LoVo (cell line): ENCODE results near the gene ATP2C1.
"Not testable (repeated sequence)": the region's sequence is repeated elsewhere in the genome, so short reads cannot be mapped to it uniquely, and the experiment has no call there.

Experiments
- DNase-seq: peaks from one replicate; pipeline ENCODE4 v3.0.0-alpha.2; 2016; ENCODE audit warnings: low spot score

ATP2C1 gene

GRCh38 chr3:130893376-130894129 is at the start of gene ATP2C1:
ATP2C1 (plus strand) TSS chr3:130894084; CDS start chr3:130894770, 686 bp downstream.
- peak; percentile 96 for DNase-seq

GRCh38 chr3:130844462-130844861 is 49.4 kb upstream of the ATP2C1 start:
- DNase-seq = no peak

- no peak for DNase-seq
Measured at GRCh38 chr3:130846181-130846580, 47.7 kb upstream of the ATP2C1 start.

- no peak for DNase-seq
Measured at GRCh38 chr3:130849091-130849552, 44.8 kb upstream of the ATP2C1 start.

- DNase-seq = no peak
Measured at GRCh38 chr3:130850044-130850797, 43.7 kb upstream of the ATP2C1 start.

- DNase-seq = no peak
Measured at GRCh38 chr3:130850843-130851242, 43.0 kb upstream of the ATP2C1 start.

- DNase-seq = no peak
Measured at GRCh38 chr3:130851277-130851676, 42.6 kb upstream of the ATP2C1 start.

GRCh38 chr3:130853581-130853980 is 40.3 kb upstream of the ATP2C1 start:
- no peak for DNase-seq

GRCh38 chr3:130854208-130854864 is 39.5 kb upstream of the ATP2C1 start:
- no peak for DNase-seq

- DNase-seq = no peak
Measured at GRCh38 chr3:130857336-130858026, 36.4 kb upstream of the ATP2C1 start.

GRCh38 chr3:130862130-130862529 is 31.8 kb upstream of the ATP2C1 start:
- DNase-seq = not testable (repeated sequence)

- no peak for DNase-seq
Measured at GRCh38 chr3:130865489-130865888, 28.4 kb upstream of the ATP2C1 start.

GRCh38 chr3:130866327-130866726 is 27.6 kb upstream of the ATP2C1 start:
- DNase-seq = no peak

- DNase-seq = no peak
Measured at GRCh38 chr3:130870423-130870822, 23.5 kb upstream of the ATP2C1 start.

GRCh38 chr3:130876594-130876993 is 17.3 kb upstream of the ATP2C1 start:
- no peak for DNase-seq

- no peak for DNase-seq
Measured at GRCh38 chr3:130878464-130878863, 15.4 kb upstream of the ATP2C1 start.

- no peak for DNase-seq
Measured at GRCh38 chr3:130889416-130889946, 4.4 kb upstream of the ATP2C1 start.

- DNase-seq = peak; percentile 76
Measured at GRCh38 chr3:130892759-130893375, 1.0 kb upstream of the ATP2C1 start.

GRCh38 chr3:130894130-130894985 is 474 bp downstream of the ATP2C1 start:
- DNase-seq = peak; percentile 16

- DNase-seq = no peak
Measured at GRCh38 chr3:130894986-130895280, 1.0 kb downstream of the ATP2C1 start.
